ENCODE data around the gene COL4A2. TPM values are rescaled to one million over a fixed set of nuclear protein-coding genes. Genes with fewer than 3 reads are reported as not detected.

Gene COL4A2
- total and polyA plus RNA-seq, 4 donors, result 8.0 to 45.2 (median 40.3) TPM

DNA sequence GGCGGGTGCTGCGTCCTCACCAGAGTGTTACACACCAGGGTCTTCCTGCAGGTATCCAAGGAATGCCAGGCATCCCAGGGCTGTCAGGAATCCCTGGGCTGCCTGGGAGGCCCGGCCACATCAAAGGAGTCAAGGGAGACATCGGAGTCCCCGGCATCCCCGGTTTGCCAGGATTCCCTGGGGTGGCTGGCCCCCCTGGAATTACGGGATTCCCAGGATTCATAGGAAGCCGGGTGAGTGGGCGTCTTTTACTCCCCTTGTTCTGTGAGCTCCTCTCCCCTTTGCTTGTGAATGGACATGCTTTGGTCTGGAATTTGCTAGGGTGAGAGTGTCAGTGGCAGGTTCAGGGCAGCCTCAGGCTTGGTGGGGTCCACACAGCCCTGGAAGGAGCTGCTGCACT, 178.5 kb downstream of the COL4A2 start:
- DNase-seq (ENCODE audit: low spot score), result no peak
- H3K27me3 ChIP-seq (ENCODE audit: control insufficient read depth in 4 of 4, insufficient read depth in 4 of 4, low read length in 3 of 4), result no peaks in the 10 kb centered on the region
- TF ChIP-seq NR2F2 (IDR thresholded peaks at IDR 0.05), result no peak
- TF ChIP-seq, protein P1, sequence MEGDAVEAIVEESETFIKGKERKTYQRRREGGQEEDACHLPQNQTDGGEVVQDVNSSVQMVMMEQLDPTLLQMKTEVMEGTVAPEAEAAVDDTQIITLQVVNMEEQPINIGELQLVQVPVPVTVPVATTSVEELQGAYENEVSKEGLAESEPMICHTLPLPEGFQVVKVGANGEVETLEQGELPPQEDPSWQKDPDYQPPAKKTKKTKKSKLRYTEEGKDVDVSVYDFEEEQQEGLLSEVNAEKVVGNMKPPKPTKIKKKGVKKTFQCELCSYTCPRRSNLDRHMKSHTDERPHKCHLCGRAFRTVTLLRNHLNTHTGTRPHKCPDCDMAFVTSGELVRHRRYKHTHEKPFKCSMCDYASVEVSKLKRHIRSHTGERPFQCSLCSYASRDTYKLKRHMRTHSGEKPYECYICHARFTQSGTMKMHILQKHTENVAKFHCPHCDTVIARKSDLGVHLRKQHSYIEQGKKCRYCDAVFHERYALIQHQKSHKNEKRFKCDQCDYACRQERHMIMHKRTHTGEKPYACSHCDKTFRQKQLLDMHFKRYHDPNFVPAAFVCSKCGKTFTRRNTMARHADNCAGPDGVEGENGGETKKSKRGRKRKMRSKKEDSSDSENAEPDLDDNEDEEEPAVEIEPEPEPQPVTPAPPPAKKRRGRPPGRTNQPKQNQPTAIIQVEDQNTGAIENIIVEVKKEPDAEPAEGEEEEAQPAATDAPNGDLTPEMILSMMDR (IDR thresholded peaks at IDR 0.05; ENCODE audit: low read depth, low read length, missing input control), result no peak
- no peak for TF ChIP-seq FOXA1 (IDR thresholded peaks at IDR 0.05)
- no peak for TF ChIP-seq SP1 (IDR thresholded peaks at IDR 0.05)
- TF ChIP-seq ZBTB33 (IDR thresholded peaks at IDR 0.05), result no peak
- no peak for TF ChIP-seq MAX (IDR thresholded peaks at IDR 0.05)
- TF ChIP-seq, protein P2, sequence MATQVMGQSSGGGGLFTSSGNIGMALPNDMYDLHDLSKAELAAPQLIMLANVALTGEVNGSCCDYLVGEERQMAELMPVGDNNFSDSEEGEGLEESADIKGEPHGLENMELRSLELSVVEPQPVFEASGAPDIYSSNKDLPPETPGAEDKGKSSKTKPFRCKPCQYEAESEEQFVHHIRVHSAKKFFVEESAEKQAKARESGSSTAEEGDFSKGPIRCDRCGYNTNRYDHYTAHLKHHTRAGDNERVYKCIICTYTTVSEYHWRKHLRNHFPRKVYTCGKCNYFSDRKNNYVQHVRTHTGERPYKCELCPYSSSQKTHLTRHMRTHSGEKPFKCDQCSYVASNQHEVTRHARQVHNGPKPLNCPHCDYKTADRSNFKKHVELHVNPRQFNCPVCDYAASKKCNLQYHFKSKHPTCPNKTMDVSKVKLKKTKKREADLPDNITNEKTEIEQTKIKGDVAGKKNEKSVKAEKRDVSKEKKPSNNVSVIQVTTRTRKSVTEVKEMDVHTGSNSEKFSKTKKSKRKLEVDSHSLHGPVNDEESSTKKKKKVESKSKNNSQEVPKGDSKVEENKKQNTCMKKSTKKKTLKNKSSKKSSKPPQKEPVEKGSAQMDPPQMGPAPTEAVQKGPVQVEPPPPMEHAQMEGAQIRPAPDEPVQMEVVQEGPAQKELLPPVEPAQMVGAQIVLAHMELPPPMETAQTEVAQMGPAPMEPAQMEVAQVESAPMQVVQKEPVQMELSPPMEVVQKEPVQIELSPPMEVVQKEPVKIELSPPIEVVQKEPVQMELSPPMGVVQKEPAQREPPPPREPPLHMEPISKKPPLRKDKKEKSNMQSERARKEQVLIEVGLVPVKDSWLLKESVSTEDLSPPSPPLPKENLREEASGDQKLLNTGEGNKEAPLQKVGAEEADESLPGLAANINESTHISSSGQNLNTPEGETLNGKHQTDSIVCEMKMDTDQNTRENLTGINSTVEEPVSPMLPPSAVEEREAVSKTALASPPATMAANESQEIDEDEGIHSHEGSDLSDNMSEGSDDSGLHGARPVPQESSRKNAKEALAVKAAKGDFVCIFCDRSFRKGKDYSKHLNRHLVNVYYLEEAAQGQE (IDR thresholded peaks at IDR 0.05), result no peak
- no peak for TF ChIP-seq TAF1 (conservative IDR thresholded peaks at IDR 0.05)
- TF ChIP-seq YY1 (IDR thresholded peaks at IDR 0.05), result no peak
- H3K9ac ChIP-seq (ENCODE audit: low read depth in 1 of 2, low read length in 2 of 2), result no peak overlapping the region
- H3K27ac ChIP-seq (ENCODE audit: low read depth in 1 of 2, low read length in 2 of 2), result no peak overlapping the region
- H3K4me3 ChIP-seq (ENCODE audit: low read depth in 1 of 3, low read length in 3 of 3), result no peak overlapping the region
- WGBS, result 78% methylated on average over 9 of the region's 9 CpGs
- no peaks in the 10 kb centered on the region for H3K4me1 ChIP-seq (ENCODE audit: control insufficient read depth in 4 of 4, insufficient read depth in 4 of 4, low read length in 3 of 4)
- peaks cover 0 to 2% (median 0%) of the 10 kb centered on the region in 4 donors for H3K36me3 ChIP-seq (ENCODE audit: control insufficient read depth in 4 of 4, insufficient read depth in 3 of 4, low read depth in 1 of 4, low read length in 3 of 4)
- no peaks in the 10 kb centered on the region for H3K9me3 ChIP-seq (ENCODE audit: control insufficient read depth in 4 of 4, low read length in 3 of 4)

DNA sequence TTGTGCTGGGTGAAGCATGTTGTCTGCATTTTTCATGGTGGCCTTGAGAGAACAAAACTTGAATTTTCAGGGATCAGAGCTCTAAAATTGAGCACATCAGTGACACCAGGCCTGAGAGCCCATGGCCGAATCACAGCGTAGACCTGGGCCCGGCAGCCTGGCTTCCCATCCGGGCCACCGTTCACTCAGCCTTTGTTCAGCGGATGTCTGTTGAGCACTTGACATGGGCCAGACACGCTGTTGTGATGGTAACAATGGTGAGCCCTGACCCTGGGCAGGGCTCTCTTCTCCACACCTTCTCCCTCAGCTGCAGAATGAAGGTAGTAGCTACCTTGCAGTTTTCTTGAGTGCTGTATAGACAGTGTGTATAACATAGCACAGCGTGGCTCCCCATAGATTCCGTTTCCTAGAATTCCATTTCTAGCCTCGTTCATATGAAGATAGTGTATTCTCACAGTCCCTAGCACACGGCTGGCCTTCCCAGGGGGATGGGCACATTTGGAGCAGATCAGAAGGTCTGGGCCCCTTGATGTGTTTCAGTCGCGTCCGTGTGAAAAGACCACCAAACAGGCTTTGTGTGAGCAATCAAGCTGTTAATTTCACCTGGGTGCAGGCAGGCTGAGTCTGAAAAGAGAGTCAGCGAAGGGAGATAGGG, 179.1 kb downstream of the COL4A2 start:
- no peak overlapping the region for H3K27ac ChIP-seq (ENCODE audit: low read depth in 1 of 2, low read length in 2 of 2)
- TF ChIP-seq JUND (IDR thresholded peaks at IDR 0.05) (no peak), RAD21 (IDR thresholded peaks at IDR 0.05) (no peak), GABPA (IDR thresholded peaks at IDR 0.05 in 1 of 2, conservative IDR thresholded peaks at IDR 0.05 in 1 of 2) (no peak), EGR1 (IDR thresholded peaks at IDR 0.05; ENCODE audit: low read depth in 2 of 2) (no peak), ZBTB33 (IDR thresholded peaks at IDR 0.05) (no peak), RXRA (IDR thresholded peaks at IDR 0.05) (no peak), MAX (IDR thresholded peaks at IDR 0.05) (no peak)
- TF ChIP-seq, protein P1 (IDR thresholded peaks at IDR 0.05; ENCODE audit: low read depth, low read length, missing input control), result no peak
- TF ChIP-seq, protein P2 (IDR thresholded peaks at IDR 0.05), result no peak

More for the DNA sequence above, 179.1 kb downstream of the COL4A2 start:
- no peak overlapping the region for H3K4me3 ChIP-seq (ENCODE audit: low read depth in 1 of 3, low read length in 3 of 3)
- H3K9ac ChIP-seq (ENCODE audit: low read depth in 1 of 2, low read length in 2 of 2), result no peak overlapping the region
- no peaks in the 10 kb centered on the region for H3K4me1 ChIP-seq (ENCODE audit: control insufficient read depth in 4 of 4, insufficient read depth in 4 of 4, low read length in 3 of 4)
- H3K36me3 ChIP-seq (ENCODE audit: control insufficient read depth in 4 of 4, insufficient read depth in 3 of 4, low read depth in 1 of 4, low read length in 3 of 4), result peaks cover 0 to 2% (median 0%) of the 10 kb centered on the region in 4 donors
- no peak for DNase-seq (ENCODE audit: low spot score)
- 92% methylated on average over 15 of the region's 15 CpGs for WGBS
- H3K9me3 ChIP-seq (ENCODE audit: control insufficient read depth in 4 of 4, low read length in 3 of 4), result no peaks in the 10 kb centered on the region
- H3K27me3 ChIP-seq (ENCODE audit: control insufficient read depth in 4 of 4, insufficient read depth in 4 of 4, low read length in 3 of 4), result no peaks in the 10 kb centered on the region

Data from liver (tissue), 9 donors.